ENCODE data around the gene KIF1B.
"Not testable (repeated sequence)": the region's sequence is repeated elsewhere in the genome, so short reads cannot be mapped to it uniquely, and the experiment has no call there.

DNA sequence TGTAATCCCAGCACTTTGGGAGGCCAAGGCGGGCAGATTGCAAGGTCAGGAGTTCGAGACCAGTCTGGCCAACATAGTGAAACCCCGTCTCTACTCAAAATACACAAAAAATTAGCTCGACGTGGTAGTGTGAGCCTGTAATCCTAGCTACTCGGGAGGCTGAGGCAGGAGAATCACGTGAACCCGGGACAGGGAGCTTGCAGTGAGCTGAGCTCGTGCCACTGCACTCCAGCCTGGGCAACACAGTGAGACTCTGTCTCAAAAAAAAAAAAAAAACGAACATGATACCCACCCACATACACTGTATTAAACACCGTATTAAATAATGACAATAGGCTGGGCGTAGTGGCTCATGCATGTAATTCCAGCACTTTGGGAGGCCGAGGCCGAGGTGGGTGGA, 5.2 kb upstream of the KIF1B start:
- TF ChIP-seq, protein P1, sequence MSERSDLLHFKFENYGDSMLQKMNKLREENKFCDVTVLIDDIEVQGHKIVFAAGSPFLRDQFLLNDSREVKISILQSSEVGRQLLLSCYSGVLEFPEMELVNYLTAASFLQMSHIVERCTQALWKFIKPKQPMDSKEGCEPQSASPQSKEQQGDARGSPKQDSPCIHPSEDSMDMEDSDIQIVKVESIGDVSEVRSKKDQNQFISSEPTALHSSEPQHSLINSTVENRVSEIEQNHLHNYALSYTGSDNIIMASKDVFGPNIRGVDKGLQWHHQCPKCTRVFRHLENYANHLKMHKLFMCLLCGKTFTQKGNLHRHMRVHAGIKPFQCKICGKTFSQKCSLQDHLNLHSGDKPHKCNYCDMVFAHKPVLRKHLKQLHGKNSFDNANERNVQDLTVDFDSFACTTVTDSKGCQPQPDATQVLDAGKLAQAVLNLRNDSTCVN (CRISPR knock-in tag; IDR thresholded peaks at IDR 0.05), result not testable (repeated sequence)
- not testable (repeated sequence) for TF ChIP-seq CBFA2T2 (conservative IDR thresholded peaks at IDR 0.05); DACH1 (IDR thresholded peaks at IDR 0.05; ENCODE audit: partially characterized antibody); TAF1 (IDR thresholded peaks at IDR 0.05; ENCODE audit: control insufficient read depth, extremely low read depth, insufficient read depth, low read length, severe bottlenecking); BHLHE40 (IDR thresholded peaks at IDR 0.05; ENCODE audit: low read length); FUS (optimal IDR thresholded peaks at IDR 0.05; ENCODE audit: low read depth, low read length); RFX5 (IDR thresholded peaks at IDR 0.05; ENCODE audit: low read depth, low read length); POLR2A (conservative IDR thresholded peaks at IDR 0.05); ZNF668 (CRISPR knock-in tag; IDR thresholded peaks at IDR 0.05); CREM (IDR thresholded peaks at IDR 0.05; ENCODE audit: low read depth); FOXM1 (IDR thresholded peaks at IDR 0.05; ENCODE audit: low read depth); FOXM1 (CRISPR knock-in tag; IDR thresholded peaks at IDR 0.05; ENCODE audit: low read depth); NFRKB (IDR thresholded peaks at IDR 0.05; ENCODE audit: low read depth)
- TF ChIP-seq, protein P2, sequence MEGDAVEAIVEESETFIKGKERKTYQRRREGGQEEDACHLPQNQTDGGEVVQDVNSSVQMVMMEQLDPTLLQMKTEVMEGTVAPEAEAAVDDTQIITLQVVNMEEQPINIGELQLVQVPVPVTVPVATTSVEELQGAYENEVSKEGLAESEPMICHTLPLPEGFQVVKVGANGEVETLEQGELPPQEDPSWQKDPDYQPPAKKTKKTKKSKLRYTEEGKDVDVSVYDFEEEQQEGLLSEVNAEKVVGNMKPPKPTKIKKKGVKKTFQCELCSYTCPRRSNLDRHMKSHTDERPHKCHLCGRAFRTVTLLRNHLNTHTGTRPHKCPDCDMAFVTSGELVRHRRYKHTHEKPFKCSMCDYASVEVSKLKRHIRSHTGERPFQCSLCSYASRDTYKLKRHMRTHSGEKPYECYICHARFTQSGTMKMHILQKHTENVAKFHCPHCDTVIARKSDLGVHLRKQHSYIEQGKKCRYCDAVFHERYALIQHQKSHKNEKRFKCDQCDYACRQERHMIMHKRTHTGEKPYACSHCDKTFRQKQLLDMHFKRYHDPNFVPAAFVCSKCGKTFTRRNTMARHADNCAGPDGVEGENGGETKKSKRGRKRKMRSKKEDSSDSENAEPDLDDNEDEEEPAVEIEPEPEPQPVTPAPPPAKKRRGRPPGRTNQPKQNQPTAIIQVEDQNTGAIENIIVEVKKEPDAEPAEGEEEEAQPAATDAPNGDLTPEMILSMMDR (IDR thresholded peaks at IDR 0.05 in 2 of 3, conservative IDR thresholded peaks at IDR 0.05 in 1 of 3; ENCODE audit: insufficient read depth in 2 of 3, low read depth in 1 of 3, low read length in 3 of 3), result not testable (repeated sequence)
